GM18517 (cell line): ENCODE measurements around the gene NUP210L.
"Not testable (repeated sequence)": the region's sequence is repeated elsewhere in the genome, so short reads cannot be mapped to it uniquely, and the experiment has no call there.

Experiments used
- ATAC-seq: cut with Tn5 transposase; IDR thresholded peaks from one replicate; pipeline ENCODE4 v1.9.1; 2021; ENCODE audit warnings: mild to moderate bottlenecking, moderate library complexity; ENCODE audit not compliant: unreplicated experiment

Gene NUP210L

GRCh38 chr1:154170547-154171222 is 15.8 kb upstream of the NUP210L start:
- ATAC-seq = no peak

- no peak for ATAC-seq
These were observed 12.6 kb upstream of the NUP210L start for GRCh38 chr1:154167461-154167860.

- ATAC-seq = no peak
These were observed 11.3 kb upstream of the NUP210L start for GRCh38 chr1:154166207-154166606.

- ATAC-seq = no peak
These were observed 4.7 kb upstream of the NUP210L start for GRCh38 chr1:154159554-154159953.

- peak; percentile 20 for ATAC-seq
These were observed 3.6 kb upstream of the NUP210L start for GRCh38 chr1:154158307-154159125.

GRCh38 chr1:154157520-154158306 is 2.8 kb upstream of the NUP210L start:
- ATAC-seq = peak; percentile 62

GRCh38 chr1:154155251-154155650 is 378 bp upstream of the NUP210L start:
- no peak for ATAC-seq

GRCh38 chr1:154154053-154154452 is 820 bp downstream of the NUP210L start:
- ATAC-seq = no peak

- ATAC-seq = no peak
These were observed 3.6 kb downstream of the NUP210L start for GRCh38 chr1:154151311-154151710.

GRCh38 chr1:154148807-154149206 is 6.1 kb downstream of the NUP210L start:
- no peak for ATAC-seq

- ATAC-seq = not testable (repeated sequence)
These were observed 7.4 kb downstream of the NUP210L start for GRCh38 chr1:154147505-154147904.

GRCh38 chr1:154145986-154146385 is 8.9 kb downstream of the NUP210L start:
- no peak for ATAC-seq

GRCh38 chr1:154142358-154142757 is 12.5 kb downstream of the NUP210L start:
- no peak for ATAC-seq

- ATAC-seq = no peak
These were observed 13.6 kb downstream of the NUP210L start for GRCh38 chr1:154141240-154141639.

- ATAC-seq = no peak
These were observed 17.0 kb downstream of the NUP210L start for GRCh38 chr1:154137888-154138287.

- ATAC-seq = no peak
These were observed 21.6 kb downstream of the NUP210L start for GRCh38 chr1:154133256-154133655.

- ATAC-seq = no peak
These were observed 25.4 kb downstream of the NUP210L start for GRCh38 chr1:154129391-154129970.

- not testable (repeated sequence) for ATAC-seq
These were observed 31.7 kb downstream of the NUP210L start for GRCh38 chr1:154123205-154123604.

GRCh38 chr1:154117642-154118041 is 37.2 kb downstream of the NUP210L start:
- no peak for ATAC-seq

- no peak for ATAC-seq
These were observed 39.7 kb downstream of the NUP210L start for GRCh38 chr1:154115180-154115579.

GRCh38 chr1:154104433-154105082 is 50.3 kb downstream of the NUP210L start:
- no peak for ATAC-seq
